ENCODE results near the gene IGFN1.

Gene IGFN1

GRCh38 chr1:201264554-201264953 lies 73.9 kb downstream of the IGFN1 start:
- H3K4me3 ChIP-seq (ENCODE audit: low read length), result no peak overlapping the region
- no peak for DNase-seq (ENCODE audit: low read depth)
- no peak for TF ChIP-seq CTCF (conservative IDR thresholded peaks at IDR 0.05; ENCODE audit: low read length)

- H3K4me3 ChIP-seq (ENCODE audit: low read length), result no peak overlapping the region
- no peak for TF ChIP-seq CTCF (conservative IDR thresholded peaks at IDR 0.05; ENCODE audit: low read length)
- DNase-seq (ENCODE audit: low read depth), result no peak
These were observed 75.1 kb downstream of the IGFN1 start for GRCh38 chr1:201265756-201266155.

GRCh38 chr1:201266276-201266675 lies 75.7 kb downstream of the IGFN1 start:
- H3K4me3 ChIP-seq (ENCODE audit: low read length), result no peak overlapping the region
- DNase-seq (ENCODE audit: low read depth), result no peak
- no peak for TF ChIP-seq CTCF (conservative IDR thresholded peaks at IDR 0.05; ENCODE audit: low read length)

GRCh38 chr1:201266774-201267173 lies 76.2 kb downstream of the IGFN1 start:
- peak; percentile 94 for DNase-seq (ENCODE audit: low read depth)
- TF ChIP-seq CTCF (conservative IDR thresholded peaks at IDR 0.05; ENCODE audit: low read length), result no peak
- no peak overlapping the region for H3K4me3 ChIP-seq (ENCODE audit: low read length)

GRCh38 chr1:201267481-201268229 lies 77.0 kb downstream of the IGFN1 start:
- TF ChIP-seq CTCF (conservative IDR thresholded peaks at IDR 0.05; ENCODE audit: low read length), result no peak
- peak; percentile 63 for DNase-seq (ENCODE audit: low read depth)
- H3K4me3 ChIP-seq (ENCODE audit: low read length), result no peak overlapping the region

- no peak for TF ChIP-seq CTCF (conservative IDR thresholded peaks at IDR 0.05; ENCODE audit: low read length)
- peak; percentile 82 for DNase-seq (ENCODE audit: low read depth)
- H3K4me3 ChIP-seq (ENCODE audit: low read length), result no peak overlapping the region
These were observed 78.1 kb downstream of the IGFN1 start for GRCh38 chr1:201268604-201269151.

GRCh38 chr1:201269281-201269680 lies 78.7 kb downstream of the IGFN1 start:
- DNase-seq (ENCODE audit: low read depth), result no peak
- TF ChIP-seq CTCF (conservative IDR thresholded peaks at IDR 0.05; ENCODE audit: low read length), result no peak

More at GRCh38 chr1:201269281-201269680, 78.7 kb downstream of the IGFN1 start:
- H3K4me3 ChIP-seq (ENCODE audit: low read length), result no peak overlapping the region
